T follicular helper cell (primary cell): ENCODE results near the gene GALE.

Experiments
- DNase-seq: peaks from one replicate; pipeline ENCODE4 v3.0.0-alpha.2; 2020; ENCODE audit warnings: low read depth

The GALE gene

DNA sequence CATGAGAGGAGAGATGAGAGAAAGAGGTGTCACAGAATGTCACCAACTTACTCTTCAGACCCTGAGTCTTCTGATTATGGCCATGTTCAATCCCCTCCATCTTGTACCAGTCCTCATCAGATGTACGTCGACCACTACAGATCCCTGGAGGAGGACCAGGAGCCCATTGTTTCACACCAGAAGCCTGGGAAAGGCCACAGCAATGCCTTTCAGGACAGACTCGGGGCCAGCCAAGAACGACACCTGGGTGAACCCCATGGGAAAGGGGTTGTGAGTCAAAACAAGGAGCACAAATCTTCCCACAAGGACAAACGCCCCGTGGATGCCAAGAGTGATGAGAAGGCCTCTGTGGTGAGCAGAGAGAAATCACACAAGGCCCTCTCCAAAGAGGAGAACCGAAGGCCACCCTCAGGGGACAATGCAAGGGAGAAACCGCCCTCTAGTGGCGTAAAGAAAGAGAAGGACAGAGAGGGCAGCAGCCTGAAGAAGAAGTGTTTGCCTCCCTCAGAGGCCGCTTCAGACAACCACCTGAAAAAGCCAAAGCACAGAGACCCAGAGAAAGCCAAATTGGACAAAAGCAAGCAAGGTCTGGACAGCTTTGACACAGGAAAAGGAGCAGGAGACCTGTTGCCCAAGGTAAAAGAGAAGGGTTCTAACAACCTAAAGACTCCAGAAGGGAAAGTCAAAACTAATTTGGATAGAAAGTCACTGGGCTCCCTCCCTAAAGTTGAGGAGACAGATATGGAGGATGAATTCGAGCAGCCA, 49.3 kb downstream of the GALE start:
- DNase-seq, result no peak

- DNase-seq, result no peak
Measured at GRCh38 chr1:23748016-23748415, 52.5 kb downstream of the GALE start.
